Activated effector memory CD4-positive, alpha-beta T cell treated with Interleukin-2 at 50 U/mL for 16 hours (primary cell): ENCODE data around the gene RSRC2.
"Not testable (repeated sequence)": the region's sequence is repeated elsewhere in the genome, so short reads cannot be mapped to it uniquely, and the experiment has no call there.

Experiments used
- DNase-seq: peaks from one replicate; pipeline ENCODE4 v3.0.0-alpha.2; 2020

The RSRC2 gene

GRCh38 chr12:122481861-122482260 lies 44.9 kb downstream of the RSRC2 start:
- DNase-seq: no peak

DNA sequence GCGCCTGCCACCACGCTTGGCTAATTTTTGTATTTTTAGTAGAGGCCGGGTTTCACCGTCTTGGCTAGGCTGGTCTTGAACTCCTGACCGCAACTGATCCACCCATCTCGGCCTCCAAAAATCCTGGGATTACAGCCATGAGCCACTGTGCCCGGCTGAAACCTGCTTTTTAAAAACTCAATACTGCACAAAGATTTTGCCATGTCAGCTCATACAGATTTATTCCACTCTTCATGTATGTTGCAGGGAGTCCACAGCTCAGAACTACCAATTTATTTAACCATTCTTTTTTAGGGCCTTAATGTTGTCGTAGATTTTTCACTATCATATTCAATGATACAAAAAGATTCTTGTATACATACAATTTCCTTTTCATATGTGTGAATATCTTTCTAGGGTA lies 46.0 kb downstream of the RSRC2 start:
- DNase-seq: no peak

- DNase-seq: no peak
These were observed 52.4 kb downstream of the RSRC2 start for GRCh38 chr12:122474324-122474716.

- no peak for DNase-seq
These were observed 53.0 kb downstream of the RSRC2 start for GRCh38 chr12:122473543-122474323.

- no peak for DNase-seq
These were observed 55.2 kb downstream of the RSRC2 start for GRCh38 chr12:122471324-122472226.

DNA sequence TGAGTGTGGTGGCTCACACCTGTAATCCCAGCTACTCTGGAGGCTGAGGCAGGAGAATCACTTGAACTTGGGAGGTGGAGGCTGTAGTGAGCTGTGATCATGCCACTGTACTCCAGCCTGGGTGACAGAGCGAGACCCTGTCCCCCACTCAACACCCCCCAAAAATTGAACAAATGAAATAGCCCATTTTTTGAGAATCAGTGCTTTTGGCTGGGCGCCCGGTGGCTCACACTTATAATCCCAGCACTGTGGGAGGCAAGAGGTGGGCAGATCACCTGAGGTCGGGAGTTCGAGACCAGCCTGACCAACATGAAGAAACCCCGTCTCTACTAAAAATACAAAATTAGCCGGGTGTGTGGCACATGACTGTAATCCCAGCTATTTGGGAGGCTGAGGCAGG lies 56.2 kb downstream of the RSRC2 start:
- DNase-seq: not testable (repeated sequence)

DNA sequence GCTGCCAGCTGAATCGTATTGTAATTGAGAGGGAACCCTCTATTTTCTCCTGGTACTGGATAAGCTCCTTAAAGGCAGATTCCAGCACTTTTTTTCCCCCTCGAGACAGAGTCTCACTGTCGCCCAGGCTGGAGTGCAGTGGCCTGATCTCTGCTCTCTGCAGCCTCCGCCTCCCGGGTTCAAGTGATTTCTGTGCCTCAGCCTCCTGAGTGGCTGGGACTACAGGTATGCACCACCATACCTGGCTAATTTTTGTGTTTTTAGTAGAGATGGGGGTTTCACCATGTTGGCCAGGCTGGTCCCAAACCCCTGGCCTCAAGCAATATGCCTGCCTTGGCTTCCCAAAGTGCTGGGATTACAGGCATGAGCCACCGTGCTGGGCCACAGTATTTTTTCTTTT lies 56.9 kb downstream of the RSRC2 start:
- DNase-seq: not testable (repeated sequence)

GRCh38 chr12:122467983-122468382 lies 58.8 kb downstream of the RSRC2 start:
- DNase-seq: no peak

DNA sequence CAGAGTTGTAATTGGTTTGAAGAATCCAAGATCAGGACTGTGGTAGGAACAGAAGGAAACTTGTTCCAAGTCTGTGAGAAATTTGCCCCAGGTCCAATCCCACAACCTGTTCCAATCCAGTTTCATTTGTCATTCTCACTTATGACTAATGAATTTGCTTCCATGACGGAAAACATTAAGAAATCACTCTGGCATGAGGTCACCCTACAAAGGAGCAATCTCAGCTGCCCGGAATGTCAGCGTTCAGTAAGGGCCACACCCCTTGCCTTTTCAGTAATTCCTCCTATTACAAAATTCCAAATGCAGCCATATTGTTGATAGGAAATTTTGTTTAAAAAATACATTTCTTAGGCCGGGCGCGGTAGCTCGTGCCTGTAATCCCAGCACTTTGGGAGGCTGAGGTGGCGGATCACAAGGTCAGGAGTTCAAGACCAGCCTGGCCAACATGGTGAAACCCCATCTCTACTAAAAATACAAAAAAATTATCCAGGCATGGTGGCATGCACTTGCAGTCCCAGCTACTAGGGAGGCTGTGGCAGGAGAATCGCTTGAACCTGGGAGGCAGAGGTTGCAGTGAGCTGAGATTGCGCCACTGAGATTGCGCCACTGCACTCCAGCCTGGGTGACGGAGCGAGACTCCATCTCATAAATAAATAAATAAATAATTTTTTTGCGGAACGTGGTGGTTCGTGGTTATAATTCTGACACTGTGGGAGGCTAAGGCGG lies 62.3 kb downstream of the RSRC2 start:
- DNase-seq: not testable (repeated sequence)

GRCh38 chr12:122460641-122461040 lies 66.1 kb downstream of the RSRC2 start:
- DNase-seq: no peak

DNA sequence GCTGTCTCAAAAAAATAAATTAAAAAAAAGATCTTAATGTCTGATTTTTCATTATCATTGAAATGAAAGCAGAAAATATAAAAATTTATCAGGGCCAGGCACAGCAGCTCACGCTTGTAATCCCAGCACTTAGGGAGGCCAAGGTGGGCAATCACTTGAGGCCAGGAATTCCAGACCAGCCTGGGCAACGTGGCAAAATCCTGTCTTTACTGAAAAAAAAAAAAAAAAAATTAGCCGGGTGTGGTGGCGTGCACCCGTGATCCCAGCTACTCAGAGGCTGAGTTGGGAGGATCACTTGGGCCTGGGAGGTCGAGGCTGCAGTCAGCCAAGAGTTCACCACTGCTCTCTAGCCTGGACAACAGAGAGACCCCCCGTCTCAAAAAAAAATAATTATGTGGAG lies 66.7 kb downstream of the RSRC2 start:
- no peak for DNase-seq

- no peak for DNase-seq
These were observed 67.5 kb downstream of the RSRC2 start for GRCh38 chr12:122459211-122459610.

GRCh38 chr12:122458105-122459035 lies 68.4 kb downstream of the RSRC2 start:
- DNase-seq: no peak

- no peak for DNase-seq
These were observed 69.1 kb downstream of the RSRC2 start for GRCh38 chr12:122457627-122458026.

DNA sequence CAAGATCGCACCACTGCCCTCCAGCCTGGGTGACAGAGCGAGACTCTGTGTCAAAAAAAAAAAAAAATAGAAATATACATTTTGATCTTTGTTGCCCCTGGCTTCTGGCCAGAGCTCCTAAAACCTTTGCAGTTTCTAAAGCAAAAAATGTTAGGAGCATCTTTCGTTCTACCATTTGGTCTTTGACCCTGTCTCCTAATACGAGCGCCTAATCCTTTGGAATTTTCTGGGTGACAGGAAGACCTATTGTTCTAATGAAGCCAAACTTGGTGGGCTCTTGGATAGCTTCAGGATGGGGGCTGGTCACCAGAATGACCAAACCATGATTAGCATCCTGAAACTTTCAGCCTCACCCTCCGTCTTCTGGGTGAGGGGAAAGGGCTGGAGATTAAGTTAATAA lies 72.0 kb downstream of the RSRC2 start:
- no peak for DNase-seq

GRCh38 chr12:122454250-122454721 lies 72.5 kb downstream of the RSRC2 start:
- no peak for DNase-seq
